HG03095 (cell line): ENCODE results near the gene KDM6A.
"Not testable (repeated sequence)": the region's sequence is repeated elsewhere in the genome, so short reads cannot be mapped to it uniquely, and the experiment has no call there.

Experiments used
- ATAC-seq: cut with Tn5 transposase; IDR thresholded peaks from one replicate; pipeline ENCODE4 v1.9.1; 2021; ENCODE audit warnings: moderate library complexity; ENCODE audit not compliant: unreplicated experiment

The KDM6A gene

DNA sequence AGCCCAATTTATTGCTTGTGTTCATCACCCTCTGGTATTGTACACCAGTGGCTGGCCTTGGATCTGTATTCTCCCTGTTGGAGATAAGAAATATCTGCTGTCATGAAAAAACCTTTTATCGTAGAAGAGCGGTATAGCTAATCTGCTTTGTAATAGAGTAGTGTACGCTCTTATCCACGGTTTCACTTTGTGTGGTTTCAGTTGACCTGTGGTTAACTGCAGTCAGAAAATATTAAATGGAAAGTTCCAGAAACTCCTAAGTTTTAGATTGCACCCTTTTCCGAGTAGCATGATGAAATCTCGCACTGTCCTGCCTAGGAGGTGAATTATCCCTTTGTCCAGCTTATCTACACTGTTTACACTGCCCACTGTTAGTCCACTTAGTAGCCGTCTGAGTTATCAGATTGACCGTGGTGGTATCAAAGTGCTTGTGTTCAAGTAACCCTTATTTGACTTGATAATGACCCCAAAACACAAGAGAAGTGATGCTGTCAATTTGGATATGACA lies 42.4 kb downstream of the KDM6A start:
- ATAC-seq, result no peak

DNA sequence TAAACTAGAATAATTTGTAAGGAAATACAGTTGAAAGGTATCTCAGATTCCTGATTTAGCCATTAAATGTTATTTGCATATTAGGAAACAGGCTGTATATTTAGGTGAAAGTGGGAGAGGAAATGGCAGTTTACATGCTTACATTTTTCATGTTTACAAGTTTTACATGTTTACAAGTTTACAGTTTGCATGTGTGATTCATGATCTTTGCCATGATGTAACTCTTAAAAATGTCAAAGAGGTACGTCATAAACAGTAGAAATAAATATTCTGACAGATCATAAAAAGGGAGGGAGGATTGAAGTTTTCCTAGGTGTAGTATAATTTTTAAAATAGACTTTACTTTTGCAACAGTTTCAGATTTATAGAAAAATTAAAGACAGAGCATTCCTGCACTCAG lies 45.7 kb downstream of the KDM6A start:
- no peak for ATAC-seq

DNA sequence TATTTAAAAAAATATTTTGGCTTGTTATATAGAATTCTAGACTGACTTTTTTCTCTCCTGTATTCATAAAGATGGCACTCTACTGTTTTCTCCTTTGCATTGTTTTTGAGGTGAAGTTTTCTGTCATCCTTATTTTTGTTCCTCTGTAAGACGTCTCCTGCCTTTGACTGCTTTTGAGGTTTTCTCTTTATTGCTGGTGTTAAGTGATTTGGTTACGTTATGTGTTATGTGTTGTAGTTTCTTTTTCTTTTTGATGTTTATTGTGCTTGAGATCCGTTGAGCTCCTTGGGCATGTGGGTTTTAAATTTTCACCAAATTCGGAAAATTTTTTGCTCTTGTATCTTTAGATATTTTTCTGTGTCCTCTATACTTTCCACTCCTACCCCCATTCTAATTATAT lies 50.0 kb downstream of the KDM6A start:
- no peak for ATAC-seq

DNA sequence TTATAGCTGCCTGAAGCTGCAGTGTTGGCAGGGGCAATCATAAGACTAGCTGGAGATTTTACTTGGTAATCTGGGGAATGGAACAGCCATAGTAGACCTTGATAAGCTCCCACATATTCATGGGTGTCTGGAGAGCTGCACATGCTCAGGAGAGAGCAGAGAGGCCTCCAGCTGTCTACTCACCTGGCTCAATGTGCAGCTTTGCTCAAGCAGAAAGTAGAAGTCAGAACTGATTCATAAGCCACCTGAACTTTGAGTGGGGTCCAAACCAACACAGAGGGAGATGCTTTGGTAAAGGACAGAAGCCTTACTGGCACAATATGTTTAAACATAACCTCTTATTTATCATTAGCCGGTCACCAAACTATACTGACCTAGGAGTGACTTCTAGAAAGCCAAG lies 54.4 kb downstream of the KDM6A start:
- no peak for ATAC-seq

DNA sequence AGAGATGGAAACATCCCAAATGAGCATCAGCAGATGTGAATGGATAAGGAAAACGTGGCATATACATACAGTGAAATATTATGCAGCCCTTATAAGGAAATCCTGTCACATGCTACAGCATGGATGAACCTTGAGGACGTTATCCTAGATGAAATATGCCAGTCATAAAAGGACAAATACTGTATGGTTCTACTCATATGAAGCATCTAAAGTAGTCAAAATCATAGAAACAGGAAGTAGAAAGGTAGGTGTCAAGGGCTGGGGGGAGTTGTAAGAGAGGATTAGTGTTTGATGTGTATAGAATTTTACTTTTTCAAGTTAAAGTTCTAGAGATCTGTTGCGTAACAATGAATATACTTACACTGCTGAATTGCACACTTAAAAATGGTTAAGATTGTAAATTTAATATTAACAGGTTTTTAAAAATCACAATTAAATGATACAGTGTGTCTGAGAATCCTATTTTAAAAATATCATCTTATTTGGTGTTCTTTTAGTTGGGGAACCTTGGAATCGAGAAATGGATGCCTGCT lies 58.5 kb downstream of the KDM6A start:
- ATAC-seq, result no peak

DNA sequence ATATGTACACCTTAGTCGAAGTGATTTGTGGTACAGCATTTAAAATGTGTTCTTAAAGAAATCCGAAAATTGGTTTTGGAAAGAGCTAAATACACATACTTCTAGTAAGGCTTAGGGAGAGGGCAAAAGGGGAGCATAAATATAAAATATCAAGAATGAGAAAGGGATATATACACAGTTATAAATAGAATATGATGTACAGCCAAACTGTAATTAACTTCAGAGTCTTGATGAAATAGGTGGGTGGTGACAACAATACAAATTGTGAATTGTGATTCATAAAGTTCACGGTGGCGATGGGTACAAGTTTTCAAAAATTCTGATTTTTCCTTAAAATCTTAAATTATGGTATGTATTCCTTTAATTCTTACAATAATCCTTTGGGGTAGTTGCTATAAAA lies 62.2 kb downstream of the KDM6A start:
- ATAC-seq, result no peak

DNA sequence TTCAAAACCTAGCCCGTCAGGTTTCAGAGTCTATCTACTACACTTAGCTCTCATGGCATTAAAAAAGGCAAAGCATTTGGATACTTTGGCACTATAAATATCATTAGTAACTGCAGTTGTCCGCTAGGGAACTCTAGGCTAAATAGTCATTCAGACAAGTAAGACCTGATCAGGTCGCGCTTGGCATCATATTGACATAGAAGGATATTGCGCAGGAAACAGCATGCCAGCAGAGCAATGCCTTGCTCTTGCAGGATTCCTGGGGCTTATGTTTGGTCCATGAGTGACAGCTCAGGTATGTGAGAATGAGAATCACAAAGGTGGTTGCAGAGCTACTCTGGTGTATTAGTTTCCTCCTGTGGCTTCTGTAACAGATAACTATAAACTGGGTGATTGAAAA lies 62.7 kb downstream of the KDM6A start:
- ATAC-seq, result no peak

DNA sequence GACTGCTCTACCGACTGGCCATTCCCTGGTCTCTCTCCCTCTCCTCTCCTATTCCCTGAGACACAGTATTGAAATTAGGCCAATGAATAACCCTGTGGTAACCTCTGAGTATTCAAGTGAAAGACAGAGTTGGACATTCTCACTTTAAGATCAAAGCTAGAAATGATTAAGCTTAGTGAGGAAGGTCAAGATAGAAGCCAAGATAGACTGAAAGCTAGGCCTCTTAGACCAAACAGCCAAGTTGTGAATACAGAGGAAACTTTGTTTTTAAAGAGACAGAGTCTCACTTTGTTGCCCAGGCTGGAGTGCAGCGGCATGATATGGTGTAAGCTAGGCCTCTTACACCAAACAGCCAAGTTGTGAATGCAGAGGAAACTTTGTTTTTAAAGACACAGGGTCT lies 64.6 kb downstream of the KDM6A start:
- ATAC-seq, result peak; percentile 76

DNA sequence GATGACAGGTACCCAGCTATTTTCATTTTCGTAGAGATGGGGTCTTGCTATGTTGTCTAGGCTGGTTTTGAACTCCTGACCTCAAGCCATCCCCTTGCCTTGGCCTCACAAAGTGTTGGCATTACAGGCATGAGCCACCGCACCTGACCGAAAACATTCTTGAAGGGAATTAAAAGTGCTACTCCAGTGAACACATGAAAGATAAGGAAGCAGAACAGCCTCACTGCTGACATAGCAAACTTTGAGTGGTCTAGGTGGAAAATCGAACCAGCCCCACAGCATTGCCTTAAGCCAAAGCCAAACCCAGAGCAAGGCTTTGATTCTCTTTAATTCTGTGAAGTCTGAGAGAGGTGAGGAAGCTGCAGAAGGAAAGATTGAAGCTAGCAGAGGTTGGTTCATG lies 65.1 kb downstream of the KDM6A start:
- ATAC-seq, result no peak

DNA sequence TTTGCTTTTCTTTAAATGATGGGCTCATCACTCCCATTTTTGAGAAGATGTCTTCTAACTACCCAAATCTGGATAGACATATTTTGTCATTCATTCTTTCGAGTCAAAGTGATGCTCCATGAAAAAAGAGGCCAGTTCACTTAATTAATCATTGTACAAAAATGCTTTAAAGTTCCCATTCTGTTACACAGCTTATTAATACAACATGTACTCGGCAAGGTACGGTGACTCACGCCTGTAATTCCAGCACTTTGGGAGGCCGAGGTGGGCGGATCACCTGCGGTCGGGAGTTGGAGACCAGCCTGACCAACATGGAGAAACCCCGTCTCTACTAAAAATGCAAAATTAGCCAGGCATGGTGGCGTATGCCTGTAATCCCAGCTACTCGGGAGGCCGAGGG lies 67.6 kb downstream of the KDM6A start:
- ATAC-seq, result not testable (repeated sequence)

DNA sequence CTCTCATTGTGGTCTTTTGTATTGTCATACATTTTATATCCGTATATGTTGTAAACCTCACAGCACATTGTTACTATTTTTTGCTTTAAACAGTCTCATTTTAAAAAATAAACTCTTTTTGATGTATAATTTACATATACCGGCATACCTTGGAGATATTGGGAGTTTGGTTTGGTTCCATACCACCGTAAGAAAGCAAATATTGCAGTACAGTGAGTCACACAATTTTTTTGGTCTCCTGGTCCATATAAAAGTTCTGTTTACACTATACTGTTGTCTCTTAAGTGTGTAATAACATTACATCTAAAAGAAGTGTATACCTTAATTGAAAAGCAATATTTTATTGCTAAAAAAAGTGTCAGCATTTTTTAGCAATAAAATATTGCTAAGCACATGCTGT lies 70.0 kb downstream of the KDM6A start:
- ATAC-seq, result no peak

DNA sequence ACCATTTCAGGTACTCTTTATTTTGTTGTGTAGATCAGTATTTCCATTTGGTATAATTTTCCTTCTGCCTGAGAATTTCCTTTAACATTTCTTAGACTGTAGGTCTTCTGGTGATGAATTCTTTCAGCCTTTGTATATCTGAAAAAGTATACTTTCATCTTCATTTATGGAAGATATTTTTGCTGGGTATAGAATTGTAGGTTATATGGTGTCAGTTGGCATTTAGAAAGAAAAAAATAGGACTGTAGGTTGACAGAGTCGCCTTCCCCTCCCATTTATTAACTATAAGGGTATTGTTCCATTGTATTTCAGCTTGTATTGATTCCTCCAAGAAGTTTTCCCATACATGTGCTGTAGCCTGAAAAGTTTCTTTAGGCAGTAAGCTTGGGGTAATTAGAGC lies 71.9 kb downstream of the KDM6A start:
- ATAC-seq, result no peak

DNA sequence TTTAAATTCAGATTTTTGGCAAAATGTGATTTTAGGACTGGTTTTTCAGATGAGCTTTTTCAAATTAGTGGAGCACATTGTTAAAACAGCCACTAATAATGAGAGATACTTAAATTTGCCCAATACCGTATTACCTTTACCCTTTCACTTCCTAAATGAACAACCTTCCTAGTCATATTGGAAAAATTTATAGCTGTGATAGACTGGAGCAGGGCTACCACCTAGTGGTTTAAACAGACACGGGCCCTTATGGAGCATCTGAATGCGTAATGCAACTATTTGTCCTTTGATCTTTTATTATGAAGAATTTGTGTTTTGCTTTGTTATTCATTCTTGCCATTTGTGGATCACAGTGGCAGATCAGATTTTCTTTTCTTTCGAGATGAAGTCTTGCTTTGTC lies 72.7 kb downstream of the KDM6A start:
- no peak for ATAC-seq

DNA sequence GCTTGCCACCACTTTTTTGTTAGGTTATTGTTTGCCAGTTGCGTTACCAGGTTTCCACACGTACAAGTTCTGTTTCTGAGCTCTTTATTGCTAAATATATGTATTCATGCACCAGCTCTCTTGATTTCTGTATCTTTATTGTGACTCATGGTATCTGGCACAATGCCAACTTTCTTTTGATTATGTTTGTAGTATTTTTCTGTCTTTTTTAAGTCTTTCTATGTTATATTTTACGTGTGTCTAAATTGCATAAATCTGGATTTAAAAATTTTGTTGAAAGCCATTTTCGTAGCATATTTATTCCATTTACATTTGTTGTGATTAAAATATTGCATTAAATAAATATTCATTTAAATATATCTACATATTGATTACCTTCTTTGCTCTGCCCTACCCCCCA lies 73.8 kb downstream of the KDM6A start:
- ATAC-seq, result no peak

DNA sequence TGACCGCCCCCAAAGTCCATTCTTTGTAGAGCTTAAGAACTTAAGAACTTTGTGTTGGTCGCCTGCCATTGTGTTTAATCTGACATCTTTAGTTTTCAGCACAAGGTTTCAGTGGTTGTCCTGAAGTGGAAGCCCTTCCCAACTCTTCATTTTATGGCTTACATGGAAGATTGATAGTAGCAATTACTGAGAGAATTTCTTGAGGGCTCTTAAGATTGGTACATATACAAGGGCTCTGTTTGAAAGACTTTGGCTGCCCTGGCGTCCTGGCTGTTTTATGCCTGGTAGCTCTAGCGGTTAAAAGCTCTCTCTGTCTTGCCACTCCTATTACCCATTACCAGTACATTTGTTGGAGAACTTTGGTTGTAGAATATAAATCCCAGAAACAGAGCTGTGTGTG lies 75.0 kb downstream of the KDM6A start:
- no peak for ATAC-seq

DNA sequence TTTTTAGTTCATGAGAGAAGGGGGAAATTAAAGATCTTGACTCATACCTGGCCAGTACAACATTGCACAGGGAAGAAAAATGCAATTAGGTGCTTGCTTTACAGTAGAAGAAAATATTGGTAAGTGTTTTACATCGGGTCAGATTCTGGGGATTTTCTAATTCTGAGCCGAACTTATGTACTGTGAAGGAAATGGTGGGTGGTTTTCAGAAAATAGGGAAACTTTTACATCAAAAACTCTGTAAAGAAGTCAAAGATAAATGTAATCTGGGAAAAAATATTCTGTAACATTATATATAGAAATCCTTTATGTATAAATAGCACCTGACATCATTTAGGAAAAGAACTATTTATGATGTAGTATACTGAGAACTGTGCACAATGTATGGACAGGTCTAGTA lies 75.4 kb downstream of the KDM6A start:
- no peak for ATAC-seq

DNA sequence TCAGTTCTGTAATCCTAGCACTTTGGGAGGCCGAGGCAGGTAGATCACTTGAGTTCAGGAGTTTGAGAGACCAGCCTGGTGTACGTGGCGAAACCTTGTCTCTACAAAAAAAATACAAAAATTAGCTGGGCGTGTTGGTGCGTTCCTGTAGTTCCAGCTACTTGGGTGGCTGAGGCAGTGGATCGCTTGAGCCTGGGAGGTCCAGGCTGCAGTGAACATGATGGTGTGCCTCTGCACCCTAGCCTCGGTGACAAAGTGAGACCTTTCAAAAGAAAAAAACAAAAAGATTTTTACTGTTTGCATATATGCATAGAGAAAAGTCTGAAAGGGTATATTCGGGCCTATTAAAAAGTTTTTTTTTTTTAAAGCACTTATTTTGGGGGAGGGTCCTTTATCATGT lies 76.1 kb downstream of the KDM6A start:
- no peak for ATAC-seq

DNA sequence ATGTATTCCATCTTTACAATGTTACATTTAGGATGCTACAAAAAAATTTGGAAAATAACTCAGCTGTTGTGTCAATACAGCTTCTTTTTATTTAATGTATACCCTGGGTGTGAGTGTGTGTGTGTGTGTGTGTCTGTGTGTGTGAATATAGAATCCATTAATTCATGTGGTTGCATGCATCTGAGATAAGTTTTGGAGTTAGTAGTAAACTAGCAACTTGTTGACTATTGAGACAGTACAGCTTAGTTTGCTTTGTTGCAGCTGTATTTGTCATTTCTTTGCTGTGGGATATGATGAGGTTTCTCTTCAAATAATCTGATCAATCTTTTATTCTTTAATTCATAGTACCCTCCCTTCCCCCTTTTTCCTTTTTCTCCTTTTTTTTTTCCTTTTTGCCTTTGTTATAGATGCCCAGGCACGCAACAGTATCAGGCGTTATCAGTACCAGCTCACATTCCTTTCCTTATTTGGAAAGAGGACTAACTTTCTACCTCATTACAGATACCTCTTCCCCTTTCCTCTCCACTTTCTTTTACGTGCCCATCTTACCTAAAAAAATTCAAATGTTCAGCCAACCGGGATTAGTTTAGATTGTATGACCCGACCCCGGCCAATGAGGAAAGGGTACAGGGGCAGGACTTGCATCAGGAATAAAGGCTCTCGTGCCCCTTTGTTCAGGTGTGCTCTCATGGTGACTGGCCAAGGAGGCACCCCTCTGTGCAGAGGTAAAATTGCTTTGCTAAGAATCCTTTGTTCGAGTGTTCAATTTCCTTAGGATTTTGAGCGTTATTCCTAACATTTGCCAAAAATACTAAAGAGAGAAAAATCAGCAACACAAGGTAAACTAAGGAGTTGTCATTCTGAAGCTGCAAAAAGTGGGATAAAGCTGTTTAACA lies 77.7 kb downstream of the KDM6A start:
- not testable (repeated sequence) for ATAC-seq

DNA sequence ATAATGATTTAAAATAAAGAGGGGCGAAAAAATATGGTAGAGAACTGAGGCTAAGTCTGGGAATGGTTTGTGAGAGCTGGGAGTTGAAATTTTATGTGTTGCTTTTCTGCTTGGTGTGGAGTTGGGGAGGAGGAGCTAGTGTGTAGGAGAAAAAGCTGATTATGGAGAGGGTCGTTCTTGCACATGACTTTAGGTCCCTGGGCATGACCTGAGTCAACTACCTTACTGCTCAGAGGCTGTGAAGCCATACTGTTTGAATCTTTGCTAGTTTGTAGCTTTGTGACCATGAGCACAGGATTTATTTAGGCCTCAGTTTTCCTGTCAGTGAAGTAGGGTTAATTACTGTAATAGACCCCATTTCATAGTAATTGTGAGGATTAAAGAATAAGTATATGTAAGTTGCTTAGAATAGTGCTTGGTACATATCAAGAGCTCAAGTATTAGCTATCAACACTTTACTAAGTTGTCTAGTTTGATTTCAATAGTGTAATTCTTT lies 78.6 kb downstream of the KDM6A start:
- no peak for ATAC-seq

DNA sequence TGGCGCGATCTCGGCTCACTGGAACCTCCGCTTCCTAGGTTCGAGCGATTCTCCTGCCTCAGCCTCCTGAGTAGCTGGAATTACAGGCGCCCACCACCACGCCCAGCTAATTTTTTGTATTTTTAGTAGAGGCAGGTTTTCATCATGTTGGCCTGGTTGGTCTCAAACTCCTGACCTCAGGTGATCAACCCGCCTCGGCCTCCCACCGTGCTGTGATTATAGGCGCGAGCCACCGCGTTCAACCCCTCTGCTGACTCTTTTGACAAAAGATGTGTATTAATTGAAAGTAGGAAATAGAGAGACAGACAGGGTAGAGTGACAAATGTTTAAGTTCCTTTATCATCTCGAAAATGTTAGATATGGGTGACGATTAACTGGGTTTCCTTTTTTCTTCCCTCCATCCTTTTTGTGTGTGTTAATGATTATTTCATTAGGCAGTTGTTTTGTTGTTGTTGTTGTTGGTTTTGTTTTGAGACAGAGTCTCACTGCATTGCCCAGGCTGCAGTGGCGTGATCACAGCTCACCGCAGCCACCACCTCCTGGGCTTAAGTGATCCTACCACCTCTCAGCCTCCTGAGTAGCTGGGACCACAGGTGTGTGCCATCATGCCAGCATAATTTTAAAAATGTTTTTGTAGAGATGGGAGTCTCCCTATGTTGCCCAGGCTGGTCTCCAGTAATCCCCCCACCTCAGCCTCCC lies 79.5 kb downstream of the KDM6A start:
- ATAC-seq, result no peak

DNA sequence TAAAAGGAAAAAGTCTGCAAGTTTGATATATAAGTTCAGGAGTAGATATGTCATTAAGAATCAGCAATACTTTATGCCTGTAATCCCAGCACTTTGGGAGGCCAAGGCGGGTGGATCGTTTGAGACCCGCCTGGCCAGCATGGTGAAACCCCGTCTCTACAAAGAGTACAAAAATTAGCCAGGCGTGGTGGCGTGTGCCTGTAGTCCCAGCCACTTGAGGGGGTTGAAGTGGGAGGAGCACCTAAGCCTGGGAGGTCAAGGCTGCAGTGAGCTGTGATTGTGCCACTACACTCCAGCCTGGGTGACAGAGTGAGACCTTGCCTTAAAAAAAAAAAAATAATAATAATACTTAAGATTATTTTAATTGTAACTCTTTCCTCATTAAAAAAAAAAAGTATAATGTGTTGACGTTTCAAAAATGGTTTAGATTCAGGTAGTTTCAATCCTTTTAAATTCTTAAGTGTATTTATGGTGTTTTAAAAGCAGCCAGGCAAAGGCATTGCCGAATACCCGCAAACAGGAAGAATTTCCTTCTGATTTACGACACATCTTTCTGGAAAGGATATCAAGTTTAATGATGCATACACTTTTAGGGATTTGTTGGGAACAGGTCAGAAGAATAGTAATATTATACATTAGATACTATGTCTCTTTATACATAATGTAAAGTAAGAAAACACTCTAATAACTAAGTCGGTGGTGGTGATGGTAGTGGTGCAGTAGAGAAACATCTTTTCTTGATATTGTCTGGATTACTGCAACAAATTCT lies 80.9 kb downstream of the KDM6A start:
- ATAC-seq, result no peak
